ENCODE results near the gene TPH2. TPM values are rescaled to one million over a fixed set of nuclear protein-coding genes. Genes with fewer than 3 reads are reported as not detected.

Gene TPH2
- total RNA-seq, 1 experiment from 2014 or later = not detected

DNA sequence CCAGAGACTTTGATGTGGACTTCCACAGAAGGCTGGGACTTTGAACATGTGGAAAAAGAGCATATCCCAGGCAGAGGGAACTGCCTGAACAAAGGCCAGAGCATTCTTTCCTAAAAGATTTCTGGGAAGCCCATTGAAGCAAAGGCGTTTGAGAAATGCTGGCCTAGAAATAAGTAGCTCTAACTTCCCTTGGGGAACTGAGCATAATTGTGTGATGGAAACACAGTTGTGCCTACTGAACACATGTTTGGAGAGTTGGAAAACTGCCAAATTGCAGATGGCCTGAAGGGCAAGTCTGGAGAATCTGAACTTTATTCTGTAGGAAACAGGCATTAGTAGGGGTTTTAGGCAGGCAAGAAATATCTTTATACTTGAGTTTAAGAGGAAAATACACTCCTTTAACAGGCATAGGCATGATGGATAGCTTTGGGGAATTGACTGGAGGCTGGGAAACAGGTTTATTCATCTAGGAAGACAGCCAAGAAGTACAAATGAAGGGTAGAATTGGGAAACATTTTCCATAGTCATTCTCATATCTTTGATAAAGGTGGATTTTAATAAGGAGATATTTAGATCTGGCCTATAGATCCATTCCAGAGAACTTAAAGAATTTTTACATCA is 134.1 kb downstream of the TPH2 start:
- Histone ChIP-seq H3K9me3 (ENCODE audit: control insufficient read depth, insufficient read depth, low read depth, low read length) (no peaks in the 10 kb centered on the region), H3K36me3 (ENCODE audit: control insufficient read depth, insufficient read depth, low read length) (no peaks in the 10 kb centered on the region), H3K4me1 (ENCODE audit: control insufficient read depth, insufficient read depth, low read length) (no peaks in the 10 kb centered on the region), H3K27ac (ENCODE audit: low read length) (no peak overlapping the region), H3K27me3 (ENCODE audit: control insufficient read depth, insufficient read depth, low read length) (no peaks in the 10 kb centered on the region), H3K4me3 (ENCODE audit: low read depth in 2 of 2, low read length in 2 of 2) (no peak overlapping the region)
- TF ChIP-seq POLR2AphosphoS5 (IDR thresholded peaks at IDR 0.05; ENCODE audit: low read depth, low read length) (no peak), TCF7L2 (IDR thresholded peaks at IDR 0.05; ENCODE audit: low read depth, low read length) (no peak), SIN3A (IDR thresholded peaks at IDR 0.05; ENCODE audit: borderline replicate concordance, insufficient read depth, low read depth, low read length) (no peak)
- TF ChIP-seq, protein P1, sequence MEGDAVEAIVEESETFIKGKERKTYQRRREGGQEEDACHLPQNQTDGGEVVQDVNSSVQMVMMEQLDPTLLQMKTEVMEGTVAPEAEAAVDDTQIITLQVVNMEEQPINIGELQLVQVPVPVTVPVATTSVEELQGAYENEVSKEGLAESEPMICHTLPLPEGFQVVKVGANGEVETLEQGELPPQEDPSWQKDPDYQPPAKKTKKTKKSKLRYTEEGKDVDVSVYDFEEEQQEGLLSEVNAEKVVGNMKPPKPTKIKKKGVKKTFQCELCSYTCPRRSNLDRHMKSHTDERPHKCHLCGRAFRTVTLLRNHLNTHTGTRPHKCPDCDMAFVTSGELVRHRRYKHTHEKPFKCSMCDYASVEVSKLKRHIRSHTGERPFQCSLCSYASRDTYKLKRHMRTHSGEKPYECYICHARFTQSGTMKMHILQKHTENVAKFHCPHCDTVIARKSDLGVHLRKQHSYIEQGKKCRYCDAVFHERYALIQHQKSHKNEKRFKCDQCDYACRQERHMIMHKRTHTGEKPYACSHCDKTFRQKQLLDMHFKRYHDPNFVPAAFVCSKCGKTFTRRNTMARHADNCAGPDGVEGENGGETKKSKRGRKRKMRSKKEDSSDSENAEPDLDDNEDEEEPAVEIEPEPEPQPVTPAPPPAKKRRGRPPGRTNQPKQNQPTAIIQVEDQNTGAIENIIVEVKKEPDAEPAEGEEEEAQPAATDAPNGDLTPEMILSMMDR (IDR thresholded peaks at IDR 0.05) = no peak
- TF ChIP-seq, protein P2, sequence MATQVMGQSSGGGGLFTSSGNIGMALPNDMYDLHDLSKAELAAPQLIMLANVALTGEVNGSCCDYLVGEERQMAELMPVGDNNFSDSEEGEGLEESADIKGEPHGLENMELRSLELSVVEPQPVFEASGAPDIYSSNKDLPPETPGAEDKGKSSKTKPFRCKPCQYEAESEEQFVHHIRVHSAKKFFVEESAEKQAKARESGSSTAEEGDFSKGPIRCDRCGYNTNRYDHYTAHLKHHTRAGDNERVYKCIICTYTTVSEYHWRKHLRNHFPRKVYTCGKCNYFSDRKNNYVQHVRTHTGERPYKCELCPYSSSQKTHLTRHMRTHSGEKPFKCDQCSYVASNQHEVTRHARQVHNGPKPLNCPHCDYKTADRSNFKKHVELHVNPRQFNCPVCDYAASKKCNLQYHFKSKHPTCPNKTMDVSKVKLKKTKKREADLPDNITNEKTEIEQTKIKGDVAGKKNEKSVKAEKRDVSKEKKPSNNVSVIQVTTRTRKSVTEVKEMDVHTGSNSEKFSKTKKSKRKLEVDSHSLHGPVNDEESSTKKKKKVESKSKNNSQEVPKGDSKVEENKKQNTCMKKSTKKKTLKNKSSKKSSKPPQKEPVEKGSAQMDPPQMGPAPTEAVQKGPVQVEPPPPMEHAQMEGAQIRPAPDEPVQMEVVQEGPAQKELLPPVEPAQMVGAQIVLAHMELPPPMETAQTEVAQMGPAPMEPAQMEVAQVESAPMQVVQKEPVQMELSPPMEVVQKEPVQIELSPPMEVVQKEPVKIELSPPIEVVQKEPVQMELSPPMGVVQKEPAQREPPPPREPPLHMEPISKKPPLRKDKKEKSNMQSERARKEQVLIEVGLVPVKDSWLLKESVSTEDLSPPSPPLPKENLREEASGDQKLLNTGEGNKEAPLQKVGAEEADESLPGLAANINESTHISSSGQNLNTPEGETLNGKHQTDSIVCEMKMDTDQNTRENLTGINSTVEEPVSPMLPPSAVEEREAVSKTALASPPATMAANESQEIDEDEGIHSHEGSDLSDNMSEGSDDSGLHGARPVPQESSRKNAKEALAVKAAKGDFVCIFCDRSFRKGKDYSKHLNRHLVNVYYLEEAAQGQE (IDR thresholded peaks at IDR 0.05; ENCODE audit: insufficient read depth in 1 of 2, low read depth in 2 of 2, low read length in 1 of 2) = no peak
- ChIA-PET POLR2A (no interaction called here), CTCF (no interaction called here)
- DNase-seq (ENCODE audit: low read depth, low spot score) = no peak
- no peak for ATAC-seq
- BruUV-seq (replicated peaks) = no TSS peak
- intact Hi-C loops (cut with micrococcal nuclease; ENCODE audit: unreplicated experiment) (no loop called here), in situ Hi-C loops (cut with HindIII; ENCODE audit: low pct_unique_long_range_greater_than_20kb, low sequenced_read_pairs) (no loop called here)

DNA sequence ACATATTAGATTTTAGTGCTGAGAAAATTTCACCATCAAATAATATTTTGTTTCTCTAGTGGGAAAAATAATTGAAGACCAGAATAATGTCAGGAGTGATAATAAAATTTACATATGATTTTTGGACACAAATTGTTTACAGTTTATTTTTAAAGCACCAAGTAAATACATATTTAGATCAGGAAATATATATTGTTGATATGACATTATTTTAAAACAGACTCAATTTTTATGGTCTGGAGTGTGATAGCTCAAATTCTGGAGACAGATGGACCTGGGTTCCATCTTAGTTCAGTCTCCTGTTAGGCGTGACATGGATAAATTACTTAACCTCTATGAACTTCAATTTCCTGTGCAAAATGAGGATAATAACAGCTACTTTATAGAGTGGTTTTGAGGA is 135.4 kb downstream of the TPH2 start:
- intact Hi-C loops (cut with micrococcal nuclease; ENCODE audit: unreplicated experiment) = no loop called here
- BruUV-seq (replicated peaks) = no TSS peak
- Histone ChIP-seq H3K36me3 (ENCODE audit: control insufficient read depth, insufficient read depth, low read length) (no peaks in the 10 kb centered on the region), H3K27me3 (ENCODE audit: control insufficient read depth, insufficient read depth, low read length) (no peaks in the 10 kb centered on the region), H3K4me1 (ENCODE audit: control insufficient read depth, insufficient read depth, low read length) (no peaks in the 10 kb centered on the region), H3K9me3 (ENCODE audit: control insufficient read depth, insufficient read depth, low read depth, low read length) (no peaks in the 10 kb centered on the region), H3K27ac (ENCODE audit: low read length) (no peak overlapping the region), H3K4me3 (ENCODE audit: low read depth in 2 of 2, low read length in 2 of 2) (no peak overlapping the region)
- POLR2A ChIA-PET = no interaction called here
- DNase-seq (ENCODE audit: low read depth, low spot score) (no peak), ATAC-seq (no peak)
- CTCF ChIA-PET = no interaction called here
- TF ChIP-seq TCF7L2 (IDR thresholded peaks at IDR 0.05; ENCODE audit: low read depth, low read length) = no peak
- TF ChIP-seq, protein P2 (IDR thresholded peaks at IDR 0.05; ENCODE audit: insufficient read depth in 1 of 2, low read depth in 2 of 2, low read length in 1 of 2) = no peak
- TF ChIP-seq POLR2AphosphoS5 (IDR thresholded peaks at IDR 0.05; ENCODE audit: low read depth, low read length) = no peak
- TF ChIP-seq SIN3A (IDR thresholded peaks at IDR 0.05; ENCODE audit: borderline replicate concordance, insufficient read depth, low read depth, low read length) = no peak
- TF ChIP-seq, protein P1 (IDR thresholded peaks at IDR 0.05) = no peak
- in situ Hi-C loops (cut with HindIII; ENCODE audit: low pct_unique_long_range_greater_than_20kb, low sequenced_read_pairs) = no loop called here
